ENCODE data around the gene S100A13.
"Not testable (repeated sequence)": the region's sequence is repeated elsewhere in the genome, so short reads cannot be mapped to it uniquely, and the experiment has no call there.

S100A13 gene

GRCh38 chr1:153640213-153640612 is 12.9 kb upstream of the S100A13 start:
- H3K9me3 Mint-ChIP-seq, H3K4me3 Mint-ChIP-seq, H3K27me3 Mint-ChIP-seq, H3K27ac Mint-ChIP-seq, CTCF ChIA-PET, DNase-seq: not testable (repeated sequence)
- H3K36me3 Mint-ChIP-seq: peaks cover 74% of the 10 kb centered on the region
- peaks cover 53% of the 10 kb centered on the region for H3K4me1 Mint-ChIP-seq

GRCh38 chr1:153639280-153639679 is 12.0 kb upstream of the S100A13 start:
- Mint-ChIP-seq H3K27ac (no peak overlapping the region), H3K9me3 (no peaks in the 10 kb centered on the region), H3K27me3 (no peaks in the 10 kb centered on the region), H3K4me1 (peaks cover 49% of the 10 kb centered on the region), H3K36me3 (peaks cover 72% of the 10 kb centered on the region), H3K4me3 (no peak overlapping the region)
- DNase-seq: no peak
- CTCF ChIA-PET: no interaction called here

GRCh38 chr1:153638261-153638660 is 11.0 kb upstream of the S100A13 start:
- Mint-ChIP-seq H3K27me3 (no peaks in the 10 kb centered on the region), H3K27ac (no peak overlapping the region), H3K4me3 (no peak overlapping the region), H3K36me3 (peaks cover 69% of the 10 kb centered on the region), H3K9me3 (no peaks in the 10 kb centered on the region), H3K4me1 (peaks cover 47% of the 10 kb centered on the region)
- CTCF ChIA-PET: interaction anchor here (0.6 to 1.7 kb wide), 6 partner anchors 10 to 128 kb away, joined by 3 to 5 read pairs (median 4); partner anchors contain the start of genes NPR1 and S100A1
- no peak for DNase-seq

GRCh38 chr1:153636312-153636711 is 9.0 kb upstream of the S100A13 start:
- no peak for DNase-seq
- peaks cover 54% of the 10 kb centered on the region for H3K4me1 Mint-ChIP-seq
- H3K27ac Mint-ChIP-seq: no peak overlapping the region
- H3K27me3 Mint-ChIP-seq: no peaks in the 10 kb centered on the region
- H3K36me3 Mint-ChIP-seq: peaks cover 54% of the 10 kb centered on the region
- no peaks in the 10 kb centered on the region for H3K9me3 Mint-ChIP-seq
- H3K4me3 Mint-ChIP-seq: peak overlapping the region; percentile 96
- CTCF ChIA-PET: no interaction called here

- CTCF ChIA-PET: interaction anchor here (1.0 to 2.0 kb wide), 2 partner anchors 17 to 38 kb away, joined by 7 read pairs; no protein-coding TSS in a partner anchor
- Mint-ChIP-seq H3K9me3 (no peaks in the 10 kb centered on the region), H3K27me3 (no peaks in the 10 kb centered on the region), H3K36me3 (peaks cover 50% of the 10 kb centered on the region), H3K4me1 (peaks cover 50% of the 10 kb centered on the region), H3K4me3 (peak overlapping the region; percentile 96), H3K27ac (peak overlapping the region; percentile 68)
- DNase-seq: no peak
These were observed 8.6 kb upstream of the S100A13 start for GRCh38 chr1:153635872-153636271.

- peaks cover 49% of the 10 kb centered on the region for H3K4me1 Mint-ChIP-seq
- peaks cover 7% of the 10 kb centered on the region for H3K27me3 Mint-ChIP-seq
- peak within 1 kb of the TSS; percentile 96 for H3K4me3 Mint-ChIP-seq
- CTCF ChIA-PET: interaction anchor here (0.9 to 2.1 kb wide), 6 partner anchors 10 to 102 kb away, joined by 3 to 9 read pairs (median 4); partner anchors contain the start of gene S100A2
- H3K9me3 Mint-ChIP-seq: no peaks in the 10 kb centered on the region
- peaks cover 39% of the 10 kb centered on the region for H3K36me3 Mint-ChIP-seq
- peak within 1 kb of the TSS; percentile 100 for H3K27ac Mint-ChIP-seq
- peak; percentile 97 for DNase-seq
These were observed 6.7 kb upstream of the S100A13 start, which contains the start of gene CHTOP for GRCh38 chr1:153633754-153634665. CHTOP (plus strand) TSS chr1:153634066; CDS start chr1:153636589, 2,523 bp downstream.

GRCh38 chr1:153633161-153633753 is 6.0 kb upstream of the S100A13 start:
- DNase-seq: no peak
- CTCF ChIA-PET: interaction anchor here (1.2 to 2.1 kb wide), 3 partner anchors 10 to 102 kb away, joined by 3 to 9 read pairs (median 6); no protein-coding TSS in a partner anchor
- no peaks in the 10 kb centered on the region for H3K9me3 Mint-ChIP-seq
- peak overlapping the region; percentile 100 for H3K27ac Mint-ChIP-seq
- H3K4me3 Mint-ChIP-seq: peak overlapping the region; percentile 96
- H3K36me3 Mint-ChIP-seq: peaks cover 34% of the 10 kb centered on the region
- peaks cover 49% of the 10 kb centered on the region for H3K4me1 Mint-ChIP-seq
- H3K27me3 Mint-ChIP-seq: peaks cover 13% of the 10 kb centered on the region

GRCh38 chr1:153631047-153632022 is 4.0 kb upstream of the S100A13 start:
- CTCF ChIA-PET: interaction anchor here (1.2 to 4.4 kb wide), 3 partner anchors 13 to 120 kb away, joined by 3 to 24 read pairs (median 4); no protein-coding TSS in a partner anchor
- peaks cover 27% of the 10 kb centered on the region for H3K27me3 Mint-ChIP-seq

GRCh38 chr1:153630384-153630783 is 3.1 kb upstream of the S100A13 start:
- CTCF ChIA-PET: interaction anchor here (1.2 to 4.4 kb wide), 4 partner anchors 12 to 119 kb away, joined by 3 to 24 read pairs (median 14); no protein-coding TSS in a partner anchor
- H3K9me3 Mint-ChIP-seq: no peaks in the 10 kb centered on the region
- H3K27me3 Mint-ChIP-seq: peaks cover 31% of the 10 kb centered on the region
- H3K27ac Mint-ChIP-seq: no peak overlapping the region
- DNase-seq: no peak
- H3K4me1 Mint-ChIP-seq: peaks cover 31% of the 10 kb centered on the region
- peaks cover 12% of the 10 kb centered on the region for H3K36me3 Mint-ChIP-seq
- H3K4me3 Mint-ChIP-seq: no peak overlapping the region

More at GRCh38 chr1:153631047-153632022, 4.0 kb upstream of the S100A13 start:
- no peaks in the 10 kb centered on the region for H3K9me3 Mint-ChIP-seq
- H3K4me3 Mint-ChIP-seq: no peak overlapping the region
- H3K4me1 Mint-ChIP-seq: peaks cover 38% of the 10 kb centered on the region
- peaks cover 18% of the 10 kb centered on the region for H3K36me3 Mint-ChIP-seq
- no peak for DNase-seq
- H3K27ac Mint-ChIP-seq: no peak overlapping the region

- H3K27me3 Mint-ChIP-seq: peaks cover 31% of the 10 kb centered on the region
- no peak for DNase-seq
- peaks cover 27% of the 10 kb centered on the region for H3K4me1 Mint-ChIP-seq
- peaks cover 11% of the 10 kb centered on the region for H3K36me3 Mint-ChIP-seq
- CTCF ChIA-PET: interaction anchor here (1.2 to 4.4 kb wide), 4 partner anchors 12 to 119 kb away, joined by 3 to 24 read pairs (median 14); no protein-coding TSS in a partner anchor
- H3K27ac Mint-ChIP-seq: no peak overlapping the region
- H3K9me3 Mint-ChIP-seq: no peaks in the 10 kb centered on the region
- H3K4me3 Mint-ChIP-seq: no peak overlapping the region
These were observed 2.7 kb upstream of the S100A13 start for GRCh38 chr1:153629971-153630370.

GRCh38 chr1:153629343-153629665 is 2.0 kb upstream of the S100A13 start:
- no peak for DNase-seq
- CTCF ChIA-PET: interaction anchor here (1.2 to 4.4 kb wide), 5 partner anchors 8 to 118 kb away, joined by 3 to 24 read pairs (median 5); no protein-coding TSS in a partner anchor
- Mint-ChIP-seq H3K27ac (no peak overlapping the region), H3K4me3 (no peak overlapping the region), H3K27me3 (peaks cover 31% of the 10 kb centered on the region), H3K4me1 (peaks cover 24% of the 10 kb centered on the region), H3K36me3 (peaks cover 7% of the 10 kb centered on the region), H3K9me3 (no peaks in the 10 kb centered on the region)

- H3K27me3 Mint-ChIP-seq: peaks cover 31% of the 10 kb centered on the region
- CTCF ChIA-PET: interaction anchor here (1.1 to 4.4 kb wide), 6 partner anchors 9 to 118 kb away, joined by 3 to 24 read pairs (median 4); no protein-coding TSS in a partner anchor
- H3K9me3 Mint-ChIP-seq: no peaks in the 10 kb centered on the region
- DNase-seq: no peak
- H3K36me3 Mint-ChIP-seq: peaks cover 2% of the 10 kb centered on the region
- no peak overlapping the region for H3K27ac Mint-ChIP-seq
- peaks cover 21% of the 10 kb centered on the region for H3K4me1 Mint-ChIP-seq
- H3K4me3 Mint-ChIP-seq: no peak overlapping the region
These were observed 1.5 kb upstream of the S100A13 start for GRCh38 chr1:153628638-153629342.
